DND-41 (cell line): ENCODE measurements around the gene SNTG2.
A peak's percentile ranks its signal among the peaks of the same experiment; 100 is the strongest.

Experiments used
- ATAC-seq: fragments of 200-7000 bp; cut with Tn5 transposase; 3 replicates; pipeline ENCODE4 v1.9.1; 2021; ENCODE audit warnings: low read depth; ENCODE audit not compliant: insufficient read depth
- DNase-seq: peaks from one replicate; pipeline ENCODE4 v3.0.0-alpha.2; 2020
- H2AFZ ChIP-seq: 2 replicates; pipeline ENCODE4 v1.6.0; 2012; ENCODE audit warnings: low read depth, low read length
- H3K27ac ChIP-seq: 2 replicates; pipeline ENCODE4 v1.5.1; 2012; ENCODE audit warnings: low read length, inconsistent platforms
- H3K27me3 ChIP-seq: fragments of 200-600 bp; sonication (generic); 2 replicates; pipeline ENCODE4 v1.6.0; 2012; ENCODE audit warnings: low read length, mild to moderate bottlenecking, inconsistent platforms; ENCODE audit not compliant: insufficient read depth, poor library complexity
- H3K36me3 ChIP-seq: 2 replicates; pipeline ENCODE4 v1.5.1; 2012; ENCODE audit warnings: low read length, inconsistent platforms; ENCODE audit not compliant: insufficient read depth
- H3K4me1 ChIP-seq: 2 replicates; pipeline ENCODE4 v1.5.1; 2012; ENCODE audit warnings: mild to moderate bottlenecking, low read length; ENCODE audit not compliant: insufficient read depth
- H3K4me2 ChIP-seq: 2 replicates; pipeline ENCODE4 v1.6.0; 2012; ENCODE audit warnings: mild to moderate bottlenecking, moderate library complexity, low read length, inconsistent platforms; ENCODE audit not compliant: insufficient read depth
- H3K4me3 ChIP-seq, 2 experiments: fragments of 200-600 bp in 1 of 2; shearing (Covaris generic) in 1 of 2; 2 replicates each; pipeline ENCODE4 v1.5.1; 2012 to 2016; ENCODE audit warnings: inconsistent platforms in 2 of 2, low read length in 2 of 2, mild to moderate bottlenecking in 2 of 2, low read depth in 1 of 2, moderate library complexity in 1 of 2
- H3K79me2 ChIP-seq: 2 replicates; pipeline ENCODE4 v1.6.0; 2012; ENCODE audit warnings: low read length, inconsistent platforms; ENCODE audit not compliant: insufficient read depth
- H3K9ac ChIP-seq: 2 replicates; pipeline ENCODE4 v1.6.0; 2012; ENCODE audit warnings: low read depth, mild to moderate bottlenecking, inconsistent platforms, low read length, moderate library complexity
- H3K9me3 ChIP-seq: 2 replicates; pipeline ENCODE4 v1.5.1; 2012; ENCODE audit warnings: low read length, moderate library complexity, mild to moderate bottlenecking, inconsistent platforms; ENCODE audit not compliant: insufficient read depth, severe bottlenecking
- H4K20me1 ChIP-seq: 2 replicates; pipeline ENCODE4 v1.6.0; 2012; ENCODE audit warnings: low read length; ENCODE audit not compliant: insufficient read depth
- CTCF ChIP-seq: IDR thresholded peaks from 2 replicates; pipeline ENCODE4 v1.5.1; 2012; ENCODE audit warnings: borderline replicate concordance, low read length, moderate library complexity, mild to moderate bottlenecking; ENCODE audit not compliant: poor library complexity, severe bottlenecking; ENCODE audit errors: extremely low read depth
- EZH2 ChIP-seq: IDR thresholded peaks from 3 replicates; pipeline ENCODE4 v1.6.1; 2012; ENCODE audit warnings: borderline replicate concordance, low read depth, mild to moderate bottlenecking, moderate library complexity, low read length, inconsistent platforms; ENCODE audit not compliant: severe bottlenecking

The SNTG2 gene

GRCh38 chr2:949384-950079 lies 1.1 kb upstream of the SNTG2 start:
- Histone ChIP-seq H3K4me2 (peak overlapping the region; percentile 79), H3K4me3 (peak overlapping the region; percentile 68 to 75), H3K4me1 (peaks cover 82% of the 10 kb centered on the region), H3K9me3 (no peaks in the 10 kb centered on the region), H2AFZ (peak overlapping the region; percentile 73), H3K79me2 (peaks cover 31% of the 10 kb centered on the region), H3K9ac (peak overlapping the region; percentile 85), H3K27ac (peak overlapping the region; percentile 79), H4K20me1 (no peaks in the 10 kb centered on the region), H3K36me3 (no peaks in the 10 kb centered on the region), H3K27me3 (no peaks in the 10 kb centered on the region)
- ATAC-seq: no peak
- DNase-seq: no peak
- TF ChIP-seq EZH2: no peak

GRCh38 chr2:951224-952006 lies 766 bp downstream of the SNTG2 start:
- H4K20me1 ChIP-seq: no peaks in the 10 kb centered on the region
- no peak for ATAC-seq
- peak overlapping the region; percentile 79 for H3K4me2 ChIP-seq
- TF ChIP-seq EZH2 (no peak), CTCF (no peak)
- no peaks in the 10 kb centered on the region for H3K36me3 ChIP-seq
- H3K4me3 ChIP-seq: peak overlapping the region; percentile 45 to 75
- peak overlapping the region; percentile 56; the same call in 1 of the 2 replicates for H3K27ac ChIP-seq
- DNase-seq: peak; percentile 24
- no peaks in the 10 kb centered on the region for H3K9me3 ChIP-seq
- H3K4me1 ChIP-seq: peaks cover 67% of the 10 kb centered on the region
- peak overlapping the region; percentile 60 for H2AFZ ChIP-seq
- peaks cover 41% of the 10 kb centered on the region for H3K79me2 ChIP-seq
- H3K9ac ChIP-seq: peak overlapping the region; percentile 85
- no peaks in the 10 kb centered on the region for H3K27me3 ChIP-seq

- Histone ChIP-seq H3K36me3 (no peaks in the 10 kb centered on the region), H3K9me3 (no peaks in the 10 kb centered on the region), H2AFZ (no peak overlapping the region), H3K79me2 (peaks cover 50% of the 10 kb centered on the region), H3K4me2 (peak overlapping the region; percentile 36; the same call in 1 of the 2 replicates), H3K27me3 (no peaks in the 10 kb centered on the region), H3K4me1 (peaks cover 51% of the 10 kb centered on the region), H3K4me3 (no peak overlapping the region), H3K27ac (0 out of 2 replicates have a peak overlapping the region, but pooled peaks have one; percentile 19), H4K20me1 (peaks cover 7% of the 10 kb centered on the region; the same call in 1 of the 2 replicates), H3K9ac (no peak overlapping the region)
- DNase-seq (no peak), ATAC-seq (no peak)
- TF ChIP-seq CTCF (no peak), EZH2 (no peak)
Measured at GRCh38 chr2:953408-953807, 2.8 kb downstream of the SNTG2 start.
